Gastroesophageal sphincter (tissue), 3 donors: ENCODE results near the gene ATP13A2.

Source experiments
- POLR2A ChIP-seq, 2 donors: fragments of 450-650 bp; IDR thresholded peaks; one replicate each; pipeline ENCODE4 v1.6.1; 2017; ENCODE audit warnings: antibody characterized with exemption in 2 of 2, mild to moderate bottlenecking in 2 of 2, moderate library complexity in 1 of 2
- POLR2AphosphoS5 ChIP-seq: sonication (generic); formaldehyde crosslinking; IDR thresholded peaks from one replicate; pipeline ENCODE4 v1.6.1; 2017; ENCODE audit warnings: antibody characterized with exemption
- TF ChIP-seq, protein P1 (sequence below), 4 experiments: fragments of 200-600 bp in 2 of 4; fragments of 450-650 bp in 2 of 4; sonication (generic) in 1 of 4; IDR thresholded peaks; one replicate each; pipeline ENCODE4 v1.5.1; 2017 to 2019; ENCODE audit warnings: antibody characterized with exemption in 4 of 4, mild to moderate bottlenecking in 2 of 4, moderate library complexity in 2 of 4

DNA sequence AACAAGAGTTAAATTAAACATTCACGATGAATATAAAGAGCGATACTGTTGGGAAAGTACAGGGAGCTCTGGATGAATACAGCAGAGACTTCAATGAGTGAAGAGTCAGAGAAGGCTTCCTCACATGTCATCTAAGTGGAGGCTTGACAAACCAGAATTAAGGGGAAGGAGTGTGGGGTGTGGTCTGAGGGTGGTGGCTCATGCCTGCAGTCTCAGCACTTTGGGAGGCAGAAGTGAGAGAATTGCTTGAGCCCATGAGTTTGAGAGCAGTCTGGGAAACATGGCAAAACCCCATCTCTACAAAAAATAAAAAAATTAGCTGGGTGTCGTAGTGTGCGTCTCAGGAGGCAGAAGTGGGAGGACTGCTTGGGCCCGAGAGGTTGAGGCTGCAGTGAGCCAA is 33.4 kb upstream of the ATP13A2 start:
- no peak for TF ChIP-seq POLR2A (IDR thresholded peaks at IDR 0.05)
- TF ChIP-seq, protein P1, sequence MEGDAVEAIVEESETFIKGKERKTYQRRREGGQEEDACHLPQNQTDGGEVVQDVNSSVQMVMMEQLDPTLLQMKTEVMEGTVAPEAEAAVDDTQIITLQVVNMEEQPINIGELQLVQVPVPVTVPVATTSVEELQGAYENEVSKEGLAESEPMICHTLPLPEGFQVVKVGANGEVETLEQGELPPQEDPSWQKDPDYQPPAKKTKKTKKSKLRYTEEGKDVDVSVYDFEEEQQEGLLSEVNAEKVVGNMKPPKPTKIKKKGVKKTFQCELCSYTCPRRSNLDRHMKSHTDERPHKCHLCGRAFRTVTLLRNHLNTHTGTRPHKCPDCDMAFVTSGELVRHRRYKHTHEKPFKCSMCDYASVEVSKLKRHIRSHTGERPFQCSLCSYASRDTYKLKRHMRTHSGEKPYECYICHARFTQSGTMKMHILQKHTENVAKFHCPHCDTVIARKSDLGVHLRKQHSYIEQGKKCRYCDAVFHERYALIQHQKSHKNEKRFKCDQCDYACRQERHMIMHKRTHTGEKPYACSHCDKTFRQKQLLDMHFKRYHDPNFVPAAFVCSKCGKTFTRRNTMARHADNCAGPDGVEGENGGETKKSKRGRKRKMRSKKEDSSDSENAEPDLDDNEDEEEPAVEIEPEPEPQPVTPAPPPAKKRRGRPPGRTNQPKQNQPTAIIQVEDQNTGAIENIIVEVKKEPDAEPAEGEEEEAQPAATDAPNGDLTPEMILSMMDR (IDR thresholded peaks at IDR 0.05) = no peak
- TF ChIP-seq POLR2AphosphoS5 = no peak
